Stimulated activated CD8-positive, alpha-beta memory T cell treated with anti-CD3 and anti-CD28 coated beads, Interleukin-7, amount 100 ng/mL, for 4 hours (primary cell): ENCODE results near the gene PHACTR3.

Experiments used
- DNase-seq, 2 donors: peaks; one replicate each; pipeline ENCODE4 v3.0.0-alpha.2; 2020; ENCODE audit warnings: low read depth in 2 of 2

Gene PHACTR3

GRCh38 chr20:59794555-59794954, 190.2 kb downstream of the PHACTR3 start:
- DNase-seq, result no peak

- DNase-seq, result no peak
Observed at GRCh38 chr20:59800309-59800708, 196.0 kb downstream of the PHACTR3 start.

- no peak for DNase-seq
Observed at GRCh38 chr20:59802018-59802417, 197.7 kb downstream of the PHACTR3 start.

GRCh38 chr20:59802471-59803221, 198.3 kb downstream of the PHACTR3 start:
- DNase-seq, result no peak

- no peak for DNase-seq
Observed at GRCh38 chr20:59804347-59804746, 200.0 kb downstream of the PHACTR3 start.

DNA sequence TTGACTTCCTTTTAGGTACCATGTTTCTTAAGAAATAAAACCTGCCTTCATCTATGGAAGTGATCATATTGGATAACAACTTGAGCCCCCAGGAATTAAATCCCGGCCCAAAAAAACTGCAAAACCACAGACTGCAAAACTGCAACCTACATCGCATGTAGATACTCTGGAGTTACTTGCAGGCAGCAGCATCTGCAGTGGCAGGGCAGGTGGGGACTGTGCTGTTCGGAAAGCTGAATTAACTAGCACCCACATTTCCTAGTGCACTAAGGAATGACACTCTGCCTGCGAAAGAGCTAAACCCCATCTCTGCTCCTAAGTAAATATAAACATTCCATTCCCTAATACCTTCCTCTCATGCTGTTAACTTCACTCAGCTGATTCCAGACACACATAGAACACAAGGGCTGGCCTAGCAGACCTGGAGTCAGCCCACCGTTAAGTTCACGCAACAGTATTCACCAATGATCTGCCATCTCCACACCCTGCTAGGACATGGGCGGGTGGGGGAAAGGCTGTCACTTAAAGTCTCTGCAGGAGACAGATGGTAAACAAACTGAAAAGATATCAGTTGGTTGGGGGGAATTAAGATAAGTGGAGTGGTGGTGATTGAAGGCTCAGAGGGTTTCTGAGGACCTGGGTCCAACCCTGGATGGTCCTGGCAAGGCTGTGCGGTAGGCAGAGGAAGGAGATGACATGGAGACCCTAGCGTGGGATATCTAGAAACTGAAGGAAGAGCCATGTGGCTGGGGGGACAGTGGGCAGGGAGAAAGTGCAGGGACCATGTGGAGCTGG, 200.7 kb downstream of the PHACTR3 start:
- DNase-seq, result no peak

- DNase-seq, result no peak
Observed at GRCh38 chr20:59805786-59806577, 201.6 kb downstream of the PHACTR3 start.

DNA sequence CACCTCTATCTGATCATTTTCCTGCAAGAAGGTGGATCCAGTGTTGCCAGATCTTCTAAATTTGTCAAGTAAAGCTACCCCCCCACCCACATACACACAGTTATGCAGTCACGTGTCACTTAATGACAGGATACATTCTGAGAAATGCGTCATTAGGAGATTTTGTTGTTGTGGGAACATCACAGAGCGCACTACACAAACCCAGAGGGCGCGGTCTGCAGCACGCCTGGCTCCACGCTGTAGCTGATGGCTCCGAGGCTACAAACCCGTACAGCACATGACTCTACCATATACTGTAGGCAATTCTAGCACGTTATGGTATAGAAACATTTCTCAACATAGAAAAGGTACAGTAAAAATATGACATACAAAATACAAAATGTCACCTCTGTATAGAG, 202.2 kb downstream of the PHACTR3 start:
- no peak for DNase-seq

- no peak for DNase-seq
Observed at GRCh38 chr20:59807909-59808728, 203.8 kb downstream of the PHACTR3 start.

- no peak for DNase-seq
Observed at GRCh38 chr20:59808729-59809381, 204.5 kb downstream of the PHACTR3 start.

DNA sequence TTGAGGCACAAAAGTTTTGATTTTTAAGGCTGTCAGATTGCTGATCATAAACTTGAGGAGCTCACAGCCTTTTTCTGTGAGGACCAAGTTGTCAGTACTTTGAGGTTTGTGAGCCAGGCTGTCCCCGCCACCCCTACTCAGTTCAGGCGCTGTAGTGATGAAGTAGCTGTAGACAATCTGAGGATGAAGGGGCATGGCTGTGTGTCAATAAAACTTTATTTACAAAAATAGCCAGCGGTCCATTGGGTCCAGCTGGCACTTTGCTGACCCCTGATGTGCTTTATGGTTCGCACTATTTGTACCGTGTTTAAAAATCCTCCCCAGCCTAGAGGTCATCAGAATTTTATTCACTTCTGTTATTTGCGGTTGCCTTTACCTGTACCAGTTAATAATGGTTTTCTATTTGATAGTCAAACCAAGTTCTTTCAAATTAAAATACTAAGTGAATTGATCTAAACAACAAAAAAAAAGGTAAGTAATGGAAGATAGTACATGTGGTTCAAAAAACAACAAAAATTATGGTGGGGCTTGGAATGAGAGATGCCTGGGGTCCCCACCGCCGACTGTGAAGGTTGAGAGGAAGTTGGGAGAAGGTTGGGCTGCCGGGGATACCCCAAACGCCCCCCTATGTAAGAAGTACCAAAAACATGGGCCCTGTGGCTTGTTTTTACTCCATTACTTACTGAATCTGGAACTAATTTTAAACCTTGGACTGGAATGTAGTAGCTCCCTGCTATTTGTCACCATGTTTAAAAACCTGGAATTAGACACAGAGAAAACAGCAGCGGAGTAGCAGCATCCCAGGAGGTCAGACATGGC, 205.5 kb downstream of the PHACTR3 start:
- DNase-seq, result no peak

- DNase-seq, result no peak
Observed at GRCh38 chr20:59810449-59811187, 206.3 kb downstream of the PHACTR3 start.

DNA sequence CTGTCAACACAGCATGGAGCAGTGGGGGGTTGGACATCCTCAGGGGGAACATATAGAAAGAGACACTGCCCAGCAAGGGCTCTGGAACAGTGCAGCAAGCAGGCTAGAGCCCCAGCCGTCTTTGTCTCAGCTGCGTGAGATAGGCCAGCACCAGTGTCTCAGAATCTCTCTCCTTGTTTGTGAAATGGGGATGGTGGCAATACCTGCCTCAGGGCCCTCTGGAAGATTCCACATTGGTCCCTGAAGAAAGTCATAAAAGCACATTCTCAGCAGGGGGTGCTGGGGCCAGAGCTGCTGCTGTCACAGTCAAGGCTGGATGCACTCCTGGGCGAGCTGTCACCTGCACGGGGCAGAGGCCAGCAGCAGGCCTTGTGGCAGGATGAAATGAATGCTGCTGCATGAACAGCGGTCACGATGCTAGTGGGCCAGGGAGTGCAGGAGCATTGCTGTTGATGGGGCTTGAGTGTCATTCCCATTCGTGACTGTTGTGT, 207.4 kb downstream of the PHACTR3 start:
- no peak for DNase-seq

- DNase-seq, result no peak
Observed at GRCh38 chr20:59812286-59813125, 208.2 kb downstream of the PHACTR3 start.

DNA sequence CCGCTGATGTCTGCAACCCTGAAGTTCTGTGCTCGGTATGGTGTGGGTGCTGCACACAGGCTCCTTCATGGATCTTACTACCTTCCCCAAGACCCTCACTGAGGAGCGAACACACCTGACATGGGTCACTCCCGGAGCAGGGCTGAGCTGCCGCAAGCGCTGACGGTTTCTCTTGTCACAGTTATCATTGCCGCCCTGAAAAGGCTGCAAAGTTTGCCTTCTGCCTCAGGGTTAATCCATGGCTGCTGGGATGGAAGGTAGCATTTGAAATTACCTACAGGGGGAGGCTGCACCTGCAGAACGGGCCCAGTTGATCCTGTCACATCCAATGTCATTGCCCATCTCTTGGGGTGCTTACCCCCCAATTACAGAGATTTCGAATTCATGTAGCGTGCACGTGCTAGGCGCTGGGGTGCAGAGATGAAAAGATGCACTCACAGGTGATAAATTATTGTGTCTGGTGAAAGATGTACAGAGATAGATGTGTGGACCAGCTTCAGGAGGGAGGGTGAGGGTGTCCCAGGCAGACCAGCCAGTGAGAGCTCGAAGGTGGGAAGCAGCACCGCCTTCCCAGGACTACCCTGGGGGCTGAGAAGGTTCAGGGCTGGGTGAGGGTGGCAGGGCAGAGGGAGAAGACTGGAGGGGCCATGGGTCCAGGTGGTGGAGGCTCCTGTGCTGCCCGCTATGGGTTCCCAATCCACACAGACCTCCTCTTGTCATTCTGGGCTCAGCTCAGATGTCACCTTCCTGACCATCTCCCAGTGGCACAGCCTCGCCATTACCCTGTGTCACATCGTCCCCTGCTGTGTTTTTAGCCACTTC, 209.0 kb downstream of the PHACTR3 start:
- no peak for DNase-seq

DNA sequence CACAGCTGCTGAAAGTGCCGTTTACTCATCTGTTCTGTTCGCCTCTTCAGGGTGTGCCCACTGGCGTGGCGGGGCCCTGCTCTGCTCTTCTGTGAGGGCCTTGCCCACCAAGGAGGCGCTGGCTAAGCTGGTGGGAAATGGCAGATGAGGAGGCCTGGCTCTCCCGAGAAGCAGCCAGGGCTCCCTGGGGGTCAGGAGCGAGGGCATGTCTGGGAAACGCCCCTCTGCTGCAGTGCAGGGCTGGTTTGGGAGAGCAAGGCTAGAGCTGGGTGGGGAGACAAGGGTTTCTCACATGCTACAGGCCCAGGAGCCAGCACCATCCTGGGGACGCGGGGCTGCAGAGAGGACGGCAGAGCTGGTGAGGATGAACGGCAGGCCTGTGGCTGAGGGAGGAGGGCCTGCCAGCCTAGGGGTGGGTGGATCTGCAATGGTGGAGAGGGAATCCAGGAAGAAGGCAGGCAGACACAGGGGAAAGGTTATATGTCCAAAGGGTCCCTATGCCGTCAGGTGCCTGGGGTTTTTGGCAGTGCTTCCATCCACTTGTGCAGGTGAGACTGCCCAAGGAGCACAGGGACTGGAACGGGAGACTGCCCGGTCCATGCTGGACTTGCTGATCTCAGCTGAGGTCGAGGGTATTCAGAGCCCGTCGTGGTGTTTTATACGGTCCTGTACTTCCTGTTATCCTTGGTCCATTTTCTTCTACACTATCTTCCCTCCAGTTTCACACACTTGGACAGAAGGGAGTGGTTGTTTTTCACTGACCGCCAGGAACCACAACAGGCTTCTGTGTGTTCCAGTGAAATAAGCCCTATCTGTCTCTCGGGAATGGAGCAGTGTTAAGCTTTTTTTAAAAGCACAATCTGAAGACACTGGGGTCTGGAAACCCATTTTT, 209.9 kb downstream of the PHACTR3 start:
- no peak for DNase-seq
